KBM-7 (cell line): ENCODE data around the gene ATF3.
A peak's percentile ranks its signal among the peaks of the same experiment; 100 is the strongest.

Source experiments
- DNase-seq: peaks from one replicate; pipeline ENCODE4 v3.0.0-alpha.2; 2015
- in situ Hi-C: fragments of 300-500 bp; cut with MboI; formaldehyde crosslinking; loops from 2 replicates; pipeline ENCODE4 v1.14.3; 2020; ENCODE audit warnings: low sequenced_read_pairs, low pct_unique_long_range_greater_than_20kb, mixed read lengths

ATF3 gene, protein sequence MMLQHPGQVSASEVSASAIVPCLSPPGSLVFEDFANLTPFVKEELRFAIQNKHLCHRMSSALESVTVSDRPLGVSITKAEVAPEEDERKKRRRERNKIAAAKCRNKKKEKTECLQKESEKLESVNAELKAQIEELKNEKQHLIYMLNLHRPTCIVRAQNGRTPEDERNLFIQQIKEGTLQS

DNA sequence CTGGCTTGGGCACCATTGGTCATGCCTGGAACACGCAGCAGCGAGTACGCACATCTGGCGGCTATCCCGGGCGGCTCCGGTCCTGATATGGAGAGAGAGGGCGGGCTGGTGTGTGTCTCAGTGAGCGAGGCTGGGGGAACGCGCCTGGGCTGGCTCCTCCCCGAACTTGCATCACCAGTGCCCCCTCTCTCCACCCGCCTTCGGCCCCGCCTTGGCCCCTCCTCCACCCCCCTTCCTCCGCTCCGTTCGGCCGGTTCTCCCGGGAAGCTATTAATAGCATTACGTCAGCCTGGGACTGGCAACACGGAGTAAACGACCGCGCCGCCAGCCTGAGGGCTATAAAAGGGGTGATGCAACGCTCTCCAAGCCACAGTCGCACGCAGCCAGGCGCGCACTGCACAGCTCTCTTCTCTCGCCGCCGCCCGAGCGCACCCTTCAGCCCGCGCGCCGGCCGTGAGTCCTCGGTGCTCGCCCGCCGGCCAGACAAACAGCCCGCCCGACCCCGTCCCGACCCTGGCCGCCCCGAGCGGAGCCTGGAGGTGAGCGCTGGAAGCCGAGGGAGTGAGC is at the start of gene ATF3:
TSS of gene ATF3 (plus strand) at position 370 of the 567 bp plus-strand sequence. CDS start 6,261 bp downstream, outside the sequence.
- in situ Hi-C loops: no loop called here
- peak; percentile 97 for DNase-seq

DNA sequence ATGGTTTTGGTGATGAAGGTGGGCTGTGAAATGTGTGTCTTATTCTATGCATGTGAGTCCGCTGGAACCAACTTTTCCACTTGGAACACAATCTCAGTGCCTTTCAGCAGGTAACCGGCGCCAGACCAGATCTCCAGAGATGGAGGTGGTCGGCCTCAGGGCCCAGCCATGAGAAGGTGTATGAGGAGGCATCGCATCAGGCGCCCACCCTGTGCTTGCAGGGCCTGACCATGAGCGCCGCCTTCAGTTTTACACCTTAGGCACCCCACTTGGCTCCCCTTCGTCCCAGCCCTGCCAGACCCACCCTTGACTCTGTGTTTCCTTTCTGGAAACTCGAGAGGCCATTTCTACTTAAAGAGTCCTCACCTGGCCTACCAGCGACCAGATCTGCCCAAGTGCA is 48.6 kb upstream of the ATF3 start:
- in situ Hi-C loops: no loop called here
- no peak for DNase-seq

DNA sequence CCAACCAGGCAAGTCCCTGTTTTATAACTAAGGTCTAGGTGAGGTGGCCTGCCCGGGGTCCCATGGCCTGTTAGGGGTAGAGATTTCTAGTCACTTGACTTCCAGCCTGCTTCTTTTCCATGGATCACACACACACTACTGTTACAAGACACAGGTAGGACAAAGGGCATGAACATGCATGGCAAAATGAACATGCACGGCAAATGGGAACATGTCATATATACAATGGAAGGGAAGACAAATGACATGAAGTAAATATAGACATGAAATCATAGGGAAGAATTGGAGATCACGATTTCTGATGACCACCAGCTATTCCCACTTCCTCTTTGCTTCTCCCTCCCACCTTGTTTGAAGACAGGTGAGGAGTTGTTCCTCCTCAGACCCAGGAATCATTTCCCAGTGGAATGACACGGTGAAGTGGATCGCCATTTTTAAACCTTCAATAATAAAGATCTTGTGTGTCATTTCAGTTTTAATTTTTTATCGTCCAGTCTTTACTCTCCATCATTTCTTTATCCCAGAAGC is 47.6 kb upstream of the ATF3 start:
- no peak for DNase-seq
- in situ Hi-C loops: no loop called here

DNA sequence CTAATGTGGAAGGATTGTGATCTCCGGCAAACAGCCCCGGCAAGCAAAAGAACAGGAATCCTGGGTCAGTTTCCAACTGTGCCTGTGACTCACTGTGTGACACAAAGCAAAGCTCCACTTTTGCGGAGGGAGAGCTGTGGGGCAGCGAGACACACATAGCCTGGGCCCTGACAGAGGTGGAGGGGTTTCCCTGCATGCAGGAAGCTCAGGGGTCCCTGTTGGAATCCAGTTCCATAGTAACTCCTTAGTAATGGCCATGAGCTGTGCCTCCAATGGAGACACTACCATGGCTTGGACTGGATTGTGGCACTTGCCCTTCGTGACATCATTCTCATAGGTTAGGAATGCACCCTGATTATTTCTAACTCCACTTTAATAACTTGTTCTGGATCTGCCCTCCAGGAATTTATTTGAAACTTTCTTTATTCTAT is 47.0 kb upstream of the ATF3 start:
- in situ Hi-C loops: no loop called here

DNA sequence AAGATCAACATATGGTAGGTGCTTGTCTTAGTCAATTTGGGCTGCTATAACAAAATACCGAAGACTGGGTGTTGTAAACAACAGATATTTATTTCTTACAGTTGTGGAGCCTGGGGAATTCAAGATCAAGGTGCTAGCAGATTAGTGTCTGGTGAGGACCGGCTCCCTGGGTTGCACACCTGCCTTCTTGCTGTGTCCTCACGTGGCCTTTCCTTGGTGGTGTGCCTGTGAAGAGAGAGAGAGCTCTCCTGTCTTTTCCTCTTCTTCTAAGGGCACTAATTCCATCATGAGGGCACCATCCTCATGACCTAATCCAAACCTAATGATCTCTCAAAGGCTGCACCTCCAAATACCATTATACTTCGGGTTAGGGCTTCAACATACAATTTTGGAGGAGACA is 45.8 kb upstream of the ATF3 start:
- in situ Hi-C loops: no loop called here
- no peak for DNase-seq

More for the DNA sequence above, 47.0 kb upstream of the ATF3 start:
- DNase-seq: no peak

DNA sequence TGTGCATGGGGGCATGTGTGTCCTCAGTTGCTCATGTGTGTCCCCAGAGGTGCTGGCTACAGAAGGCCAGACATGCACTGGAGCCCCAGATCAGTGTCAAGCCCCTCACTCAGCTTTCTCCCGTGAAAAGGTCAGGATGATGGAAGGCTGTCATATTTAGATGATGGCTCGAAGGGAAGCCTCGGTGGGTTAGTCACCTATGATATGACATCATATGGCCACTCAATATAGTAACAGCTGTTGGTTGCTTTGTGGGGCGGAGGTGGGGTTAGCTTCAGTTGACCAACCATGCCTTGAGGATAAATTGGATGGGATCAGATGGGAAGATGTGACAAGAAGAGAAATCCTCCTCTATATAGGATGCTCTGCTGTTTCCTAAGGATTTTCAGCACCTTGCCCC is 43.5 kb upstream of the ATF3 start:
- DNase-seq: no peak
- in situ Hi-C loops: no loop called here

DNA sequence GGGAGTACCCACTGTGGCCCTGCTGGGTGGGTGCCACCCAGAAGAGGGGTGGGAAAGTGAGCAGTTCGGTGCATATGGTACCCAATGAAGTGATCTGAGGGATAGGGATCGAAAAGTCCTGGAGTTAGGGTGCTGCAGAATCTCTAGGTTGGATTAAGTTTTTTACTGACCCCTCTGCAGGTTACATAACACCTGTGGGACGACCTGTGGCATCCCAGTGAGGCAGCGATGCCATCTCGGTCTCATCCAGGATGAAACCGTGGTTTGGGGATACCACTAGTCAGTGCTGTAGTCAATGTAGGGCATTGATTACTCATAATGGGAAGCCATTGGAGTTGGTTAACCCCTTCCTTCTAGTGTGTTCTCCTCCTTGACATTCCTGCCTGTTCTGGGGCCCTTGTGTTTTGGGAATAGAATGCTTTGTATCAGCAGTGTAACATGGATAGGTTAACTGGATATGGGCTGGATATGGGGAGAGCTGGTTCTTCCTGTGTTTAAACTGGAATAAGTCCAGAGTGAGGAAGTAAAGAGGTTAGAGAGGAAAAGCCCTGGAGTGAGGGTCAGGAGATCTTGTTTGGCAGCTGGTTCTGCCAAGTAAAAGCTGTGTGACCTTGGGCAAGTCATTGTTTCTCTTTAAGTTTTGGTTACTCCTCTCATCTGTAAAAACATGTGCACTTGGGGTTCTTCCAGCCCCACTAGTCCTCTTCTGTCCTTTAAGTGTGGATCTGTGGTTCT is 42.8 kb upstream of the ATF3 start:
- DNase-seq: no peak
- in situ Hi-C loops: no loop called here

DNA sequence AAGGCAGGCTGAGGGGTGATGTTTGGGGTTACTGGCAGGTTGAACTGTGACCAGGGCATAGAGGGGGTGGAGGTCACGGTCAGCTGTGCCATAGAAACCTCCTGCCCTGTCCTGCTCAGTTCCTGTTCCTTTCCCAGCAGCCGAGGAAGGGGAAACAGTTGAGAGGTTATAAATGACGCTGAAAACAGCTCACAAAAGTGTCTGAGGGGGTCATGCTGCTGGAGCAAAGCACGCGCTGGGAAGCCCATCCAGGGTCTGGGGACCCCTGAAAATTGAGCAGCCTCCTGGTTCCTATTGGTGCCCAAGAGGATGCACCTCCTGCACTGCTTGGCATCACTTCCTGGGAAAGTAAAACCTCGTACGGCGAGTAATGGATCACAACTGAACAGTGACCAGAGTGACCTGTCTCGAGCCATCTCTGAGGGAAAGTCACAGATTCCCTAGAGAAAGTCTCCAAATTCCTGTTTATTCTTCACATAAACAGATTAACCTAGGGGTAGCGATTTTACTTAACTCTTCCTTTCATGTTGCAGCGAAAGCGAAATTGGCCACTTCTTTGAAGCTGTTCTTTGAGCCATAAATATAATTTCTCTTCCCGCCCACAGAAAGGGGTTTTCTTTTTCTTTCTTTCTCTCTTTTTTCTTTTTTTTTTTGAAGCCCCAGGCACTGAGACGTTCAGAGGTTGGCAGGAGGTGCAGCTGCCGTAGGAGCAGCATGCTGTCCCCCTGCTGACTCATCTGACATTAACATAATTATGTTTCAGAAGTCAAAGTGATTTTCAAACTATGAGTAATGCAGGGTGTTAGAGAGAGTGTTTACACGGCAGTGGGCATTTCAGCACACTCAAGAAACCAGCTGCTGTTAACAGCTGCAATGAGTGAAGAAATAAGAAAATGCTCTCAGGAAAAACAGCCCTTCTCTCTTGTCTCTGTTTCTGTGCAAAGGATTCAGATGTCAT is 41.8 kb upstream of the ATF3 start:
- in situ Hi-C loops: no loop called here
- peak; percentile 63 for DNase-seq

DNA sequence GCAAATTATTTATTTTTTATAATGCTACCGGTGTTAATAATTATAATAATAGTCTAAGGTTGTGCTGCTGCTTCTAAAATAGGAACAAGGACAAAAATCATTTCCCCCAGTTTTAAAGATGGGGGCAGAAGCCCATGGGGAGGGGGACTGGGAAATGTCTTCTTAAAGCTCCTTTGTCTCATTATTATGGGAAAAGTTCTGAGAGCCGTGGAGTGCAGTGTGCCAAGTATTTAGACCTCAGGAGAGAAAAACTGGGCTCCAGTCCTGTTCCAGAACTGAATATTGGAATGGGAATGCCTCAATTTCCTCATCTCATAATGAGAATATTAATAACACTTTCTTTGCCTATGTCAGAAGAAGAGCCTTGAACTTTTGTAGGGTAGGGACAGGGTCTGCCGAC is 40.9 kb upstream of the ATF3 start:
- in situ Hi-C loops: no loop called here
- DNase-seq: no peak

DNA sequence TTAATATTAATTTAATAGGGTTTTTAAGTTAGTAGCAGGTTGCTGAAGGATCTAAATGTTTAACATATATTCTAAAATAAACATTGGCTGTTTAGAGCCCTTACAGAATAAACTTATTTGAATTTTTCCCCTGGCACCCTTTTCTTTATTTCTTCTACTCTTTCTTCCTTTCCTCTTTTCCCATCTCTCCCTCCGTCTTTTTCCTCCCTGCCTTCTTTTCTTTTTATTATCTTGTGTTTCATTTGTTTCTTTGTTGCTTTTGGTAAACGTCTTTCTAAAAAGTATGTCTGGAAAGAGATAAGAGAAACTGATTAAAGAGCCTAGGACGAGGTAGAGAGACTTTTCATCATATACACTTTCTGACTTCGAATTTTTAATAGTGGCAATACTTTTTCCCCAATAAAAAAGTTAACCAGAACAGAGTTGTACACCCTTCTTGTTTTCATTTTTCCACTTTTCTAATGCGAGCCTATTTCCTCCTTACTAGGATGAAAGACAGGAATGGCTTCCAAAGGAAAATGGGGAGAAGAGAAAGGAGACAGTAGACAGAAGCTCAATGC is 39.5 kb upstream of the ATF3 start:
- in situ Hi-C loops: no loop called here
- no peak for DNase-seq

DNA sequence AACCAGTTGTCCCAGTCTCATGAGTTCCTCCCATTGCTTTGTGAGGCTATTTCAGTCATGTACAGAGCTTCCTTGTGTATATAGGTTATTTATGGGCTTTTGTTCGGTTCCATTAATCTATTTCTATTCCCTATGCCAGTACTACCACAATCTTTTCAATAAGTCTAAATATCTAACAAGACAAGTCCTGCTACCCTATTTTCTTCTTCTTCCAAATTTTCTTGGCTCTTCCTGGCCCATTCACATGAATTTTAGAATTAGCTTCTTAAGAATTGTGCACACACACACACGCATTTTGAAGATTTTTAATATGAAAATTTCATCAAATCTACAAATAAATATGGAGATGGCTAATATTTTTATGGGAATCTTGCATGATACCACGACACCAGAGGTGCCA is 33.8 kb upstream of the ATF3 start:
- in situ Hi-C loops: loop anchor here (25.0 kb wide), 1 partner anchor 87 kb away; no protein-coding TSS in a partner anchor
- DNase-seq: no peak

DNA sequence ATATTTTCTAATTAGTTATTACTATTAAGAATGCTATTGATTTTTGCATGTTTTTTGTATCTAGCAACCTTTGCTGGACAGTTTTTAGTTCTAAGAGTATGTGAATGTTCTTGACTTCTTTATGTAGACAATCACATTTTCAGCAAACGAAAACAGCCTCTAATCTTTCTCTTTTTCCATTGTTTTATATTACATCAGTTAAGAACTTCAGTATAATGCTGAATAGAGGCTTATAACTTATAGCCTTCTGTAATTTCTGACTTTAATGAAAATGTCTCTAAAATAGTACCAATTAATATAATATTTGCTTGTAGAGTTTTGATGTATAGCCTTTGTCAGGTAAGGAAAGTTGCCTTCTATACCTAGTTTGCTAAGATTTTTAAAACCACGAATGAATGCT is 33.2 kb upstream of the ATF3 start:
- no peak for DNase-seq
- in situ Hi-C loops: loop anchor here (25.0 kb wide), 1 partner anchor 88 kb away; no protein-coding TSS in a partner anchor

DNA sequence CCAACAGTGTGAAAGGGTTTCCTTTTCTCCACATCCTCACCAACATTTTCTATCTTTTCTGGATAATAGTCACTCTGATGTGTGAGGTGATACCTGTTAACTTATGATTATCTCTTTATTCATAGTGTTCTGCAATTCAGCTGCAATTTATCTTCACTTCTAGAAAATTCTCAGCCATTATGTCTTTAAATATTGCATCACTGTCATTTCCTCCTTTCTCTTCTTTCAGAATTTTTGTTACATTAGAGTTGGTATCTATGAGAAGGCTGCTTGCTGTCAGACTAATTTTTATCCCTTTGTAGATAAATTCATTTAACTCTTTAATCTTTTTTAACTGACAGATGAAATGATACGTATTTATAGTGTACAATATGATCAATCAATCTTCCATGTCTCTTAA is 30.5 kb upstream of the ATF3 start:
- DNase-seq: no peak
- in situ Hi-C loops: loop anchor here (25.0 kb wide), 1 partner anchor 91 kb away; no protein-coding TSS in a partner anchor

DNA sequence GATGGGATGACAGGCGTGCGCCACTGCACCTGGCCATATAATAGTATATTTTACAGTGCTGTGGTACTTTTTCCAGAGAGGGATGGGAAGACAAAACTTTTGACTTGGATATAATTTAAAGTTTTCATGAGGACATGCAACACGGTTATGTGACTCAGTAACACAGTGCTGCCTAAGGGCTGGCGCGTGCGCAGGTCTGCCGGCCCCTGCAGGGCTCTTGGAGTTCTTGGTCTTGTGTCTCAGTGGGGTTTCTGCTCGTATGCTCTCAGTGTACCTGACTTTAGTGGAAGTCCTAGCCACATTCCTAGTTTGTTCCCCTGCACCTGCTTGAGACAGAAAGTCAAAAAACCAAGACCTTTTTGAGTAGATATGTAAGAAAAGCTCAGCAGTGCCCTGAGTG is 27.5 kb upstream of the ATF3 start:
- in situ Hi-C loops: loop anchor here (25.0 kb wide), 1 partner anchor 94 kb away; no protein-coding TSS in a partner anchor
- no peak for DNase-seq

DNA sequence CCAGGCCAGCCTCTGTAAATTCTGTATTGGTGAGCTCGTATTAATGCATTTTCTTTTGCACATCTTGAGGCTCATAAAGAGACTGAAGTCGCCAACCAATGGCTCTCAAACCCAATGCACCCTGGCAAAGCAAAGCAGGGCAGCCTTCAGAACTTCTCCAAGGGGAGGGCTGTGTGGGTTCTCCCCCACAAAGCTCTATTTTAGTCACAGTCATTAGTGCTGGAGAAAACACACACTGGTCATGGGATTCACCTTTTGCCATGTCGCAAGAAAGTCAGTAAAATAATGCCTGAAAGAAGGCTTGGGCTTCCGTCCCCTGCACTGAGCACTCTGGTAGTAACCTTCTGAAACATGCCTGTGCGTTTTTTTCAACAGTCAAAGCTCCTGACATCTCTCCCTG is 26.3 kb upstream of the ATF3 start:
- in situ Hi-C loops: loop anchor here (25.0 kb wide), 1 partner anchor 95 kb away; no protein-coding TSS in a partner anchor

DNA sequence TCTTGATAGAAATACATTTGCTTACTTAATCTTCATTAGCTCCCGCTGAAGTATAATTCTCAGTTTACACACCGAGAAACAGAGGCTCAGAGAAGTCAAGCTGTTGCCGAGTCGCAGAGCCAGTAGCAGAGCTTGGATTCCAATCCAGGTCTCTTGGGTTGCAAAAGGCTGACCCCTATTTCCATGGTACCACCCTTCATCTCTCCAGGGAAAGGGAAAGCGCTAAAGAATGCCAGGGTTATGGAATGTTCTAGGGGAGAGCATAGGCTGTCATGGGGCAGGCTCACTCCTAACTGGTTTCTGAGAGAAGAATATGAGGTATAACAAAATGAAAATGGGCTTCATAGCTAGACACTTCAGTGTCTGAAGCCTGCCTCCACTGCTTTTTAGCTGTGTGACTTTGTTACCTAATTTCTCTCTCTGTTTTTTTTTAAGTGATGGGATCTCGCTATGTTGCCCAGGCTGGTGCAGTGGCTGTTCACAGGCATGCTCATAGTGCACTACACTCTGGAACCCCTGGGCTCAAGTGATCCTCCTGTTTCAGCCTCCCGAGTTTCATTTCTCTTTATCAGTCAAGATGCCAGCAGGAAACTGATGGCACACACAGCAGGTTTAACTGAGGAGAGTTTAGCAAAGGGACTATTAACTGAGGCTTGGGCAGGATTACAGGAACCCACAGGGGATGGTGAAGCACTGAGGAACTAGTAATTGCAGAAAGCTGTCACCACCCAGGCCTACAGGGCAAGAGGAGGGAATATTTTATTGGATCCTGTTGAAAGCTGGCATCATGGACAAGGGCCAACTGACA is 25.5 kb upstream of the ATF3 start:
- in situ Hi-C loops: loop anchor here (25.0 kb wide), 1 partner anchor 96 kb away; no protein-coding TSS in a partner anchor
- no peak for DNase-seq

More for the DNA sequence above, 26.3 kb upstream of the ATF3 start:
- DNase-seq: no peak

DNA sequence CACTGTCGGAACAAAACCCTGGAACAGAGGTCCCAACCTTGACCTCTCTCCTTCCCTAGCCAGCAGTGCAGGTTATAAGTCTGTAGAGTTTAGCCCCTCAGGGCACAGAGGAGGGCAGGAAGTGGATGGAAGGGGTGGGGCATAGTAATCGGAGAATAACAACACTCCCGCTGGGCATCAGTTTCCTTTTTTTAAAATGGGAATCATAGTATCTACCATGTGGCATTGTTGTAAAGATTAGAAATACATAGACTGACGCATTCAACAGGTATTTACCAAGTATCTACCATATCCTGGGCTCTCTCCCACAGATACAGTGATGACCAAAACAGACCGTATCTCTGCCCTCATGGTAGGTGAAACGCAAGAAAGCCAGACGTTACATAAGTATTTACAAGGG is 24.9 kb upstream of the ATF3 start:
- DNase-seq: no peak
- in situ Hi-C loops: loop anchor here (25.0 kb wide), 1 partner anchor 96 kb away; no protein-coding TSS in a partner anchor
